Hepatocyte (in vitro differentiated cells): ENCODE data around the gene SLC34A1.

Experiments
- EZH2 ChIP-seq: fragments of 200-600 bp; sonication (generic); IDR thresholded peaks from 2 replicates; pipeline ENCODE4 v1.6.1; 2016; ENCODE audit warnings: antibody characterized with exemption, mild to moderate bottlenecking, borderline replicate concordance
- TF ChIP-seq, protein P1 (sequence below): fragments of 200-600 bp; sonication (generic); IDR thresholded peaks from 2 replicates; pipeline ENCODE4 v1.5.1; 2016; ENCODE audit warnings: antibody characterized with exemption, mild to moderate bottlenecking; ENCODE audit not compliant: poor library complexity

DNA sequence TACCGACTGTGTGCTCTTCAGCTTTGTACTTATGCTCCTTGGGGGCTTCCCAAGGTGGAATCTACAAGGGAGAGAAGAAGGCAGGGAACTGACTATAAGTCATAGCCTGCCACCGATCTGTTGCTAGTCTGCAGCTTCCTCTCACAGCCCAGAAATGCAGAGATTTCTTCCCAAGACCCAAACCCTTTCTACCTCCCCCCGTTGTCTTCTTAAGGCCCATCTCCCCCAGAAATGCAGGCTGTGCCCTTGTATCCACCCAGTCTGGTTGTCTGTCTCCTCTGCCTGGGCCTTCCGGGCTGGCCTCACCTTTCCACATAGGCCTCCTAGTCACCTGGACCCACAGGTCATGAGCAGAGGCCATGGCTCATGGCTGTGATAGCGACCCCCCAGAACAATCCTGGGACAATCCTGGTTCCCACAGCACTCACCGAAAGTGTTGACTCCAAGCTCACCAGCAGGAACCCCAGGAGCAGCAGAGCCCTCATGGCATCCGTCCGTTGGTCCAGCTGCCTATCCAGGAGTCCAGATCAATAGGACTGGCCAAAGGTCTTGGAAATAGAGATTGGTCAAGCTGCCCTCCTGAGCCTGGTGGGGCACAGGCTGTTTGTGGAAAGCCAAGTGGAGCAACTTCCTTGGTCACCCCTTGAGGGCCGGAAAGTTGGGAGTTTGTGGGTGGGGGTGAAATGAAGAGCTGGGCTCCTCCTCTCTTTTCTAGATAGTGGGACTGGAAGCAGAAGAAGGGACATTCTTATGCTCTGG, 25.0 kb downstream of the SLC34A1 start, which contains the start of gene F12:
- TF ChIP-seq, protein P1, sequence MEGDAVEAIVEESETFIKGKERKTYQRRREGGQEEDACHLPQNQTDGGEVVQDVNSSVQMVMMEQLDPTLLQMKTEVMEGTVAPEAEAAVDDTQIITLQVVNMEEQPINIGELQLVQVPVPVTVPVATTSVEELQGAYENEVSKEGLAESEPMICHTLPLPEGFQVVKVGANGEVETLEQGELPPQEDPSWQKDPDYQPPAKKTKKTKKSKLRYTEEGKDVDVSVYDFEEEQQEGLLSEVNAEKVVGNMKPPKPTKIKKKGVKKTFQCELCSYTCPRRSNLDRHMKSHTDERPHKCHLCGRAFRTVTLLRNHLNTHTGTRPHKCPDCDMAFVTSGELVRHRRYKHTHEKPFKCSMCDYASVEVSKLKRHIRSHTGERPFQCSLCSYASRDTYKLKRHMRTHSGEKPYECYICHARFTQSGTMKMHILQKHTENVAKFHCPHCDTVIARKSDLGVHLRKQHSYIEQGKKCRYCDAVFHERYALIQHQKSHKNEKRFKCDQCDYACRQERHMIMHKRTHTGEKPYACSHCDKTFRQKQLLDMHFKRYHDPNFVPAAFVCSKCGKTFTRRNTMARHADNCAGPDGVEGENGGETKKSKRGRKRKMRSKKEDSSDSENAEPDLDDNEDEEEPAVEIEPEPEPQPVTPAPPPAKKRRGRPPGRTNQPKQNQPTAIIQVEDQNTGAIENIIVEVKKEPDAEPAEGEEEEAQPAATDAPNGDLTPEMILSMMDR: no peak
- no peak for TF ChIP-seq EZH2
